Skeletal muscle satellite cell (primary cell): ENCODE measurements around the gene LRP11.

Experiments
- H3K27me3 ChIP-seq: 2 replicates; pipeline ENCODE4 v1.7.0; 2013; ENCODE audit warnings: low read length; ENCODE audit not compliant: control insufficient read depth, insufficient read depth
- H3K36me3 ChIP-seq: 2 replicates; pipeline ENCODE4 v1.7.0; 2013; ENCODE audit warnings: mild to moderate bottlenecking, control low read depth, low read length; ENCODE audit not compliant: insufficient read depth
- H3K4me1 ChIP-seq: 2 replicates; pipeline ENCODE4 v1.7.0; 2013; ENCODE audit warnings: low read length; ENCODE audit not compliant: control insufficient read depth, insufficient read depth
- H3K4me2 ChIP-seq: 2 replicates; pipeline ENCODE4 v1.7.0; 2013; ENCODE audit warnings: mild to moderate bottlenecking, low read length
- H3K4me3 ChIP-seq: 2 replicates; pipeline ENCODE4 v1.7.0; 2013; ENCODE audit warnings: low read length
- H3K9ac ChIP-seq: 2 replicates; pipeline ENCODE4 v1.7.0; 2013; ENCODE audit warnings: mild to moderate bottlenecking, low read depth, low read length, moderate library complexity
- H3K9me3 ChIP-seq: replicated peaks from 2 replicates; pipeline ENCODE4 v1.7.0; 2013; ENCODE audit warnings: mild to moderate bottlenecking, control low read depth, low read length

Gene LRP11

DNA sequence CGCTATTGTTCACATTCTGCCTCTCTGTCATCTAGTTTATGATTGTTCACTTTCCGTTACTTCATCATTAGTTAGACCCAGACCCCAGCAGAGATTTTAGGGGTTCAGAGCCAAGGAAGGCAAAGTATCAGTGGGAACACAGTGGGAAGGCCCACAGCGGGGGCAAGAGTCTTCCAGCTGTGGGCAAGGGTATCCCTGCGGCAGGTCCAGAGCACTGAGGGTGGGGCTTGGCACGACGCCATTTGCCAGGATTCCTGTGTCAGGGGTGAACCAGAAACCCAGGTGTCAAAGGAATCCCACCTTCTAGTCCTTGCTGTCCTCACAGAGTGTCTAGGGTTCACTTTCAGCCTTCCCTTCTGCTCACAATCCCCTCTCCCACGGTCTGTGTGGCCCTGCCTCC is 20.5 kb upstream of the LRP11 start:
- Histone ChIP-seq H3K9ac (no peak overlapping the region), H3K4me3 (no peak overlapping the region), H3K9me3 (no peaks in the 10 kb centered on the region), H3K36me3 (no peaks in the 10 kb centered on the region), H3K4me1 (peaks cover 21% of the 10 kb centered on the region), H3K27me3 (no peaks in the 10 kb centered on the region), H3K4me2 (no peak overlapping the region)

GRCh38 chr6:149884215-149884614 is 20.1 kb upstream of the LRP11 start:
- Histone ChIP-seq H3K4me3 (no peak overlapping the region), H3K4me2 (no peak overlapping the region), H3K9me3 (no peaks in the 10 kb centered on the region), H3K36me3 (no peaks in the 10 kb centered on the region), H3K27me3 (no peaks in the 10 kb centered on the region), H3K4me1 (peaks cover 21% of the 10 kb centered on the region), H3K9ac (no peak overlapping the region)

- no peaks in the 10 kb centered on the region for H3K36me3 ChIP-seq
- H3K4me1 ChIP-seq: peaks cover under 1% of the 10 kb centered on the region
- H3K27me3 ChIP-seq: peaks cover 3% of the 10 kb centered on the region
- no peaks in the 10 kb centered on the region for H3K9me3 ChIP-seq
- no peak overlapping the region for H3K9ac ChIP-seq
- H3K4me2 ChIP-seq: no peak overlapping the region
- H3K4me3 ChIP-seq: no peak overlapping the region
Measured at GRCh38 chr6:149881860-149882259, 17.7 kb upstream of the LRP11 start.

DNA sequence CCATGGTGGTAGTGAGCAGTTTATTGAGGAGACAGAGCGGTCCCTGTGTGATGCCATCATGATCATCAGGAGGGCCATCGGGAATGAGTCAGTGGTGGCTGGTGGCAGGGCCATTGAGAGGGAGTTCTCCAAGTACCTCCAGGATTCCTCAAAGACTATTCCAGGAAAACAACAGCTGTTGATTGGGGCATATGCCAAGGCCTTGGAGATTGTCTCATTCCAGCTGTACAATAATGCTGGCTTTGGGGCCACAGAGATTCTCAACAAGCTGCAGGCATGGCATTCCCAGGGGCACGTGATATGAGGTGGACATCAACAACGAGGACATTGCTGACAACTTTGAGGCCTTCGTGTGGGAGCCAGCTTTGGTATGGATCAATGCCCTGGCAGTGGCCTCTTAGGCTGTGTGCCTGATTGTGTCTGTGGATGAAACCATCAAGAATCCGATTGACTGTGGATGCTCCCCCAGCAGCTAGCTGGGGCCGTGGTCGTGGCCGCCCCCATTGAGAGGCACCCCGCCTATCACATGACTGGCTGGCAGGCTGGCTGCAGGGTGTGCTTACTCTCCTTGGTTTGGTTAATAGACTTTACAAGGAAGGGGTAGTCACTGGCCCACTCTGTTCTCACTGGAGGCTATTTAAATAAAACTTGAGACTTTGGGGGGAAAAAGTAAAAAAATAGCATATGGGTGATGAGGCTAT is 17.1 kb upstream of the LRP11 start:
- no peaks in the 10 kb centered on the region for H3K36me3 ChIP-seq
- no peak overlapping the region for H3K4me3 ChIP-seq
- H3K4me2 ChIP-seq: no peak overlapping the region
- H3K9ac ChIP-seq: no peak overlapping the region
- H3K9me3 ChIP-seq: no peaks in the 10 kb centered on the region
- no peaks in the 10 kb centered on the region for H3K4me1 ChIP-seq
- peaks cover 3% of the 10 kb centered on the region for H3K27me3 ChIP-seq

DNA sequence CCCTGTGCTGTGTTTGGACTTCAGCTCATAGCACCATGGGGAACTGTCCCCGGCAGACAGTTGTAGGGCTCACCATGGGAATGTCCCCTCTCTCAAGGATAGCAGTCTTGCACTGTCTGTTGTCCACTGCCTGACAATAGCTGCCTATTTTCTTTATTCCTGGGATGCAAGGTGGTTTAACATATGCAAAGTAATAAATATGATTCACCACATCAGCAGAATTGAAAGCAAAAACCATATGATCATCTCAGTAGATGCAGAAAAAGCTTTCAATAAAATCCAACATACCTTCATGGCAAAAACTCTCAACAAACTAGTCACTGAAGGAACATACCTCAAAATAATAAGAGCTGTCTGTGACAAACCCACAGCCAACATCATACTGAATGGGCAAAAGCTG is 13.5 kb upstream of the LRP11 start:
- Histone ChIP-seq H3K9ac (no peak overlapping the region), H3K4me1 (no peaks in the 10 kb centered on the region)

DNA sequence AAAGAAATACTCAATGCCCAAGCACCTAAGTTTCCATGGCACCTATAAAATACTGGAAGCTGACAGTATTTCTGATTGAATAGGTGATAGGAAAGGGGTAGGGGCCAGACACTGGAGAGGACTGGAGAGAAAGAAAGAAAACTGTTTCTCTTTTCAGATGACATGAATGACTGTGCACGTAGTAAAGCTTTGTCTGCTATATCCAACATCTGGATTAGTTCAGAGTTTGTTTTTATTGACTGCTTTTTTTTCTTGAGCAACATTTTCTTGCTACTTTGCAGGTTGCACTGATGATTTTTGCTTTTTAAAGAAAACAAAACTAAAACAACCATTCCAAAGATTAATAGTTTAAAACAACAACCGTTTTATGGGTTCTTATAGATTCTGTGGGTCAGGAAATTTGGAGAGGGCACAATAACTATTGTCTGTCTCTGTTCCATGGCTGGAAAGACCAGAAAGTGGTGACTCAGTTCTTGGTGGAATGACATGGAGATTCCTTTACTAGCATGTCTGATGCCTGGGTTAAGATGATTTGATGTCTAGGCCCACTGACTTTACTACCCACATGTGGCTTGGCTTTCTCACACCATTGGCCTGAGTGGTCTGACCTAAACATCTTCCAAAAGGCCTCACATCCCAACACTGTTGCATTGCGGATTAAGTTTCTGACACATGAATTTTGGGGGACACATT is 12.2 kb upstream of the LRP11 start:
- Histone ChIP-seq H3K9me3 (no peaks in the 10 kb centered on the region), H3K9ac (no peak overlapping the region), H3K4me1 (no peaks in the 10 kb centered on the region), H3K4me3 (no peak overlapping the region), H3K36me3 (no peaks in the 10 kb centered on the region), H3K27me3 (peaks cover 3% of the 10 kb centered on the region), H3K4me2 (no peak overlapping the region)

More for the DNA sequence above, 13.5 kb upstream of the LRP11 start:
- peaks cover 3% of the 10 kb centered on the region for H3K27me3 ChIP-seq
- no peak overlapping the region for H3K4me3 ChIP-seq
- H3K4me2 ChIP-seq: no peak overlapping the region
- no peaks in the 10 kb centered on the region for H3K9me3 ChIP-seq
- no peaks in the 10 kb centered on the region for H3K36me3 ChIP-seq

- H3K9me3 ChIP-seq: no peaks in the 10 kb centered on the region
- H3K36me3 ChIP-seq: no peaks in the 10 kb centered on the region
- no peak overlapping the region for H3K4me3 ChIP-seq
- no peak overlapping the region for H3K9ac ChIP-seq
- H3K4me2 ChIP-seq: no peak overlapping the region
- H3K4me1 ChIP-seq: no peaks in the 10 kb centered on the region
- H3K27me3 ChIP-seq: no peaks in the 10 kb centered on the region
Measured at GRCh38 chr6:149872233-149872632, 8.1 kb upstream of the LRP11 start.

- Histone ChIP-seq H3K4me1 (no peaks in the 10 kb centered on the region), H3K9ac (no peak overlapping the region)
Measured at GRCh38 chr6:149871182-149871581, 7.0 kb upstream of the LRP11 start.

DNA sequence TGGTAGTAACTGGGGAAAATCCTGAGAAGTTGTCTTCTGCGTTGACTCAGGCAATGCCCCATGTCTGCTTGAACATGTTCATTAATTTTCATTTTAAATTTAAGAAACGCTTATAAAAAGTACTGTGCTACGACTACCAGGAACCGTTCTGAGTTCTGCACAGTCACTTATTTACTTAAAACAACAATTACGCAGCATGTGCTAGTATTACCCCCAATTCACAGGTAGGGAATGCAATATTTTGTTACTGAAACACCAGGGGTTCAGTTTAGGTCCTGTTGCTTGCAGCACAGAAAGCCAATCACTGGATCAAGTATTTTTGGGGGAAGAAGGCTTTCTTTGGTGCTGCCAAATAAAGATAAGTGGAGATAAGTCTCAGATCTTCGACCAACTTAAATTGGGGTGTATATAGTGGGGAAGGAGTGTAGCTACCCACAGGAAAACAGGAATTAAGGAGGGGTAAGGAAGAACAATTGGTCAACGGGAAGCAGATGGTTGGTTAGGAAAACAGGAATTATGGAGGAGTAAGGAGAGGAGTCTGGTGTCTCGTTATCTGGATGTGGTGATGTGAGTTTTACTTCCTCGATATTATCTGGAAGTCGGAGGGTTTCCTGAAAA is 5.2 kb upstream of the LRP11 start:
- H3K9ac ChIP-seq: no peak overlapping the region
- H3K4me3 ChIP-seq: no peak overlapping the region
- H3K4me1 ChIP-seq: peaks cover 4% of the 10 kb centered on the region
- H3K27me3 ChIP-seq: no peaks in the 10 kb centered on the region
- H3K9me3 ChIP-seq: no peaks in the 10 kb centered on the region
- H3K4me2 ChIP-seq: no peak overlapping the region
- no peaks in the 10 kb centered on the region for H3K36me3 ChIP-seq

More at GRCh38 chr6:149871182-149871581, 7.0 kb upstream of the LRP11 start:
- Histone ChIP-seq H3K4me2 (no peak overlapping the region), H3K4me3 (no peak overlapping the region), H3K36me3 (no peaks in the 10 kb centered on the region), H3K9me3 (no peaks in the 10 kb centered on the region), H3K27me3 (no peaks in the 10 kb centered on the region)

GRCh38 chr6:149867876-149868640 is 3.9 kb upstream of the LRP11 start:
- H3K9ac ChIP-seq: no peak overlapping the region
- no peak overlapping the region for H3K4me3 ChIP-seq
- H3K4me1 ChIP-seq: peaks cover 6% of the 10 kb centered on the region
- H3K4me2 ChIP-seq: no peak overlapping the region
- H3K9me3 ChIP-seq: no peaks in the 10 kb centered on the region
- no peaks in the 10 kb centered on the region for H3K27me3 ChIP-seq
- H3K36me3 ChIP-seq: no peaks in the 10 kb centered on the region
